GM15510 (cell line): Measurements from ENCODE around the gene ASIP.

Experiments used
- POLR2A ChIP-seq: IDR thresholded peaks from 3 replicates; pipeline ENCODE4 v1.6.1; 2011; ENCODE audit warnings: borderline replicate concordance; ENCODE audit not compliant: insufficient read length; ENCODE audit errors: extremely low read depth

Gene ASIP

GRCh38 chr20:34240693-34241615 lies at the start of gene ASIP:
Gene ASIP (plus strand): TSS chr20:34241423. CDS start chr20:34260375, 18,952 bp downstream.
- TF ChIP-seq POLR2A = no peak

GRCh38 chr20:34193051-34193450 lies 48.2 kb upstream of the ASIP start:
- no peak for TF ChIP-seq POLR2A

- TF ChIP-seq POLR2A = no peak
Observed at GRCh38 chr20:34199183-34199582, 42.0 kb upstream of the ASIP start.

- TF ChIP-seq POLR2A = no peak
Observed at GRCh38 chr20:34200023-34200422, 41.2 kb upstream of the ASIP start.

GRCh38 chr20:34201531-34201930 lies 39.7 kb upstream of the ASIP start:
- TF ChIP-seq POLR2A = no peak

- no peak for TF ChIP-seq POLR2A
Observed at GRCh38 chr20:34209111-34209510, 32.1 kb upstream of the ASIP start.

- TF ChIP-seq POLR2A = no peak
Observed at GRCh38 chr20:34210271-34210670, 31.0 kb upstream of the ASIP start.

GRCh38 chr20:34211591-34211990 lies 29.6 kb upstream of the ASIP start:
- no peak for TF ChIP-seq POLR2A

GRCh38 chr20:34213213-34213612 lies 28.0 kb upstream of the ASIP start:
- no peak for TF ChIP-seq POLR2A

GRCh38 chr20:34215711-34216381 lies 25.4 kb upstream of the ASIP start:
- no peak for TF ChIP-seq POLR2A

GRCh38 chr20:34216382-34216742 lies 24.9 kb upstream of the ASIP start:
- no peak for TF ChIP-seq POLR2A

- TF ChIP-seq POLR2A = no peak
Observed at GRCh38 chr20:34220561-34220960, 20.7 kb upstream of the ASIP start.

GRCh38 chr20:34222208-34222607 lies 19.0 kb upstream of the ASIP start:
- TF ChIP-seq POLR2A = no peak

- TF ChIP-seq POLR2A = no peak
Observed at GRCh38 chr20:34231634-34232033, 9.6 kb upstream of the ASIP start.

GRCh38 chr20:34232494-34233087 lies 8.6 kb upstream of the ASIP start:
- no peak for TF ChIP-seq POLR2A

GRCh38 chr20:34233687-34234086 lies 7.5 kb upstream of the ASIP start:
- TF ChIP-seq POLR2A = no peak

GRCh38 chr20:34235875-34236274 lies 5.3 kb upstream of the ASIP start:
- TF ChIP-seq POLR2A = no peak

- no peak for TF ChIP-seq POLR2A
Observed at GRCh38 chr20:34237942-34238341, 3.3 kb upstream of the ASIP start.
